ENCODE measurements around the gene WWOX.

WWOX gene

DNA sequence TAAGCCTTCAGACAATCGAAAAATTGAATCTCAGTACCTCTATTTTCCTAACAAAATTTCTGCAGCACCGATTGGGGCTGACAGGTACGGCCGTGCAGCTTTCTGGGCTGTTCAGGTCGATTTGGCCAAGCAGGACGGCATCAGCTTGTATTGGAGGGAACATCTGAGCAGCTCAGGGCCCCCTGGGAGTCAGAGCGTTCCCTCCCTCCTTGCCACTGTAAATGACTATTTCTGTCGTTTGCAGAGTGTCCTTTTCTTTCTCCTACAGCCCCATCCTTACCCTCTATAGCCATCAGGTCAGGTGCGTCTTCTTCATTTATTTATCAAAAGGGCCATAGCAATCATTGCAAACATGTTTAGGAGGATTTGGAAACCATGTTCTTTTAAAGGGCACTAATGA is 731.1 kb downstream of the WWOX start:
- no peak for DNase-seq (ENCODE audit: extremely low spot score)
- ChIA-PET CTCF (interaction anchor here (1.7 kb wide), 1 partner anchor 8 kb away, joined by 6 read pairs; no protein-coding TSS in a partner anchor), POLR2A (no interaction called here)

GRCh38 chr16:78832100-78832499 is 732.6 kb downstream of the WWOX start:
- POLR2A ChIA-PET = no interaction called here
- CTCF ChIA-PET = interaction anchor here (1.5 to 1.7 kb wide), 3 partner anchors 9 to 396 kb away, joined by 3 to 6 read pairs (median 3); no protein-coding TSS in a partner anchor
- DNase-seq (ENCODE audit: extremely low spot score) = no peak
- TF ChIP-seq CTCF (IDR thresholded peaks at IDR 0.05; ENCODE audit: control extremely low read depth, extremely low read depth, low read depth, missing control alignments) = no peak

More for the DNA sequence above, 731.1 kb downstream of the WWOX start:
- no peak for TF ChIP-seq CTCF (IDR thresholded peaks at IDR 0.05; ENCODE audit: control extremely low read depth, extremely low read depth, low read depth, missing control alignments)

DNA sequence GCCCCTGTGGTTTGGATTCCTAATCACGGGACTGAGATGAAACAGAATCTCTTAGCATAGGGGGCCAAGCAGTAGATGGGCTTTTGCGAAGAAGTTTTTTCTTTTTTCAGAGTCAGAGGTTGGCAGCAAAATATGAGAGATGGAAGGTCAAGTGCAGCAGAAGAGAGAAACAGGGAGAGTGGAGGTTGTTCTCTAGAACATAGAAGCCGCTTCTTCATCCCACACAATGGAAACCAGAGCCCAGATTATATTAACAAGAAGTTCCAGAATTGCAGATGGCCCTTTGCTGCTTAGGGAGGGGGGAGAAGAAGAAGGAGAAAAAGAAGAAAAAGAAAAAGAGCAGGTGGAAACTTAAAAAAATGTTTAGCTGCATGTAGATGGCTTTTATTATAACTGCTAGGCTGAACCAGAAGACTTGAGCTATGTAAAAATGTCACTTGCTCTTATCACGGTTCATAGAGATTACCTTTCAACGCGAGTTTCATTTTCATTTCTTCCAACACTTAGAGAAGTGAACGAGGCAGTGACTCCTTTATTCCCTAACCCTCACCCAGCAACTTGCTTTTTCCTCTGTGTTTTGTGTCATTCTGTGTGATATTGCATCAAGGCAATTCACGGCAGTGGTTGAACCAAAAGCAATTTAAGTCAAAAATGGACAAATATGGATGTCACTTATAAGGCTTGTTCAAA is 737.5 kb downstream of the WWOX start:
- DNase-seq (ENCODE audit: extremely low spot score) = no peak
- ChIA-PET POLR2A (no interaction called here), CTCF (no interaction called here)
- no peak for TF ChIP-seq CTCF (IDR thresholded peaks at IDR 0.05; ENCODE audit: control extremely low read depth, extremely low read depth, low read depth, missing control alignments)

GRCh38 chr16:78837706-78838105 is 738.3 kb downstream of the WWOX start:
- ChIA-PET CTCF (no interaction called here), POLR2A (no interaction called here)
- TF ChIP-seq CTCF (IDR thresholded peaks at IDR 0.05; ENCODE audit: control extremely low read depth, extremely low read depth, low read depth, missing control alignments) = no peak
- DNase-seq (ENCODE audit: extremely low spot score) = no peak

- POLR2A ChIA-PET = no interaction called here
- no peak for DNase-seq (ENCODE audit: extremely low spot score)
- CTCF ChIA-PET = no interaction called here
- no peak for TF ChIP-seq CTCF (IDR thresholded peaks at IDR 0.05; ENCODE audit: control extremely low read depth, extremely low read depth, low read depth, missing control alignments)
These were observed 738.8 kb downstream of the WWOX start for GRCh38 chr16:78838276-78838675.

DNA sequence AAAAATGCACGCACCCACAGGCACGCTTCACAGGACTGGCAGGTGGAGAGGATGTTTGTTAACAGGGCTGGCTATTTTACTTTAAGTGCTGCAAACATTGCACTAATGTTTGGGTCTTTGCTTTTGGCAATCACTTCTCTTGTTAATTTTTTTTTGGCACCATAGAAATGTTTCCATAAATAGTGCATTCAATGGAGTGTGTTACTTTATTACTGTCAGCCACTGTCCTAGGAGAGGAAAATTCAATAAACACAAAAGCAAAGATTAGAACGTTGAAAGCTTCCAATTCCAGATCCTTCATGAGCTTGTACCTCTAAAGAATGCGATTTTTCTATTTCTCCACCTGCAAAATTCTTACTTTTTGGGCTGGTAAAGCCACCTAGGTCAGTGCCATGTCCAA is 743.5 kb downstream of the WWOX start:
- no peak for DNase-seq (ENCODE audit: extremely low spot score)
- CTCF ChIA-PET = no interaction called here
- no peak for TF ChIP-seq CTCF (IDR thresholded peaks at IDR 0.05; ENCODE audit: control extremely low read depth, extremely low read depth, low read depth, missing control alignments)
- POLR2A ChIA-PET = no interaction called here
